DMS 273 (cell line): ENCODE data around the gene PNMT.

Experiments
- DNase-seq: peaks from one replicate; lab custom pipeline; 2025; ENCODE audit not compliant: unreplicated experiment; lab: John Stamatoyannopoulos, UW

PNMT gene

GRCh38 chr17:39653316-39653661, 15.0 kb upstream of the PNMT start:
- DNase-seq: no peak

- DNase-seq: peak; percentile 76
Measured at GRCh38 chr17:39653662-39654331, 14.5 kb upstream of the PNMT start.

- no peak for DNase-seq
Measured at GRCh38 chr17:39655105-39655504, 13.1 kb upstream of the PNMT start.

GRCh38 chr17:39658346-39658745, 9.9 kb upstream of the PNMT start:
- DNase-seq: no peak

- no peak for DNase-seq
Measured at GRCh38 chr17:39658760-39659159, 9.5 kb upstream of the PNMT start.

- DNase-seq: no peak
Measured at GRCh38 chr17:39659279-39660010, 8.8 kb upstream of the PNMT start.

GRCh38 chr17:39660011-39660360, 8.3 kb upstream of the PNMT start:
- DNase-seq: no peak

- no peak for DNase-seq
Measured at GRCh38 chr17:39660397-39661385, 7.6 kb upstream of the PNMT start.

- no peak for DNase-seq
Measured at GRCh38 chr17:39661744-39662541, 6.3 kb upstream of the PNMT start.

- peak; percentile 34 for DNase-seq
Measured at GRCh38 chr17:39662551-39663339, 5.5 kb upstream of the PNMT start.

GRCh38 chr17:39663340-39663687, 4.9 kb upstream of the PNMT start:
- DNase-seq: peak; percentile 38

GRCh38 chr17:39663688-39664580, 4.3 kb upstream of the PNMT start:
- peak; percentile 60 for DNase-seq

GRCh38 chr17:39664581-39665561, 3.4 kb upstream of the PNMT start, which contains the start of gene TCAP:
TSS of gene TCAP (plus strand) at chr17:39665349. CDS start at chr17:39665360, 11 bp downstream.
- DNase-seq: no peak

- DNase-seq: peak; percentile 76
Measured at GRCh38 chr17:39665642-39666224, 2.5 kb upstream of the PNMT start.

GRCh38 chr17:39666231-39666600, 2.0 kb upstream of the PNMT start:
- peak; percentile 43 for DNase-seq

GRCh38 chr17:39666601-39667261, 1.5 kb upstream of the PNMT start:
- DNase-seq: peak; percentile 38
